Measurements from ENCODE around the gene LRRC63. TPM values are rescaled to one million over a fixed set of nuclear protein-coding genes. Genes with fewer than 3 reads are reported as not detected.

The LRRC63 gene
- total RNA-seq, 1 experiment from 2014 or later: 0.82 TPM

DNA sequence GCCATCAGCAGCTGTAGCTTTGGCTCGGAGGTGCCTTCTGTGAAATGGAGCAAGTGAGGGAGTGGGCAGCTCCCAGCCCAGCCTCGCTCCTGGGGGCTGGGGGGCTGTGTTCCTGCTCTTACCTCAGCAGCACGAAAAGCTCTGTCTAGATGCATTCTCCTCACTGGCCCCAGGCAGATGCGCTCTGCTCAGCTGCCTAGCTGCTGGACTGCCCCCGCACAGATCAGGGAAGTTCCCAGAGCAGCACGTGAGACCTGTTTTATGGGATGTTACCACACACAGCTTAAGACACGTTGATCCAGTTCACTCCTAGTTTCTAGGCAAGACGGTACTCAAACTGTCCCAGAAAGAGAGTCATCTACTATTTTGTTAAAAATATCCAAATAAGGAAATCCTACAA is 43.4 kb upstream of the LRRC63 start:
- no TSS peak for BruUV-seq (replicated peaks)
- POLR2A ChIA-PET (ENCODE audit: low non-redundant PET): no interaction called here
- Histone ChIP-seq H3K27me3 (replicated peaks; ENCODE audit: insufficient read depth, low read depth, low read length, poor library complexity) (no peaks in the 10 kb centered on the region), H3K4me1 (ENCODE audit: insufficient read depth, low read length, poor library complexity, severe bottlenecking) (peaks cover 28% of the 10 kb centered on the region), H3K4me3 (ENCODE audit: low read depth, low read length, poor library complexity, severe bottlenecking) (no peak overlapping the region), H3K27ac (ENCODE audit: low read depth, low read length, poor library complexity, severe bottlenecking) (no peak overlapping the region), H3K9me3 (ENCODE audit: low read depth, low read length, poor library complexity, severe bottlenecking) (no peaks in the 10 kb centered on the region), H3K36me3 (ENCODE audit: insufficient read depth, low read length, poor library complexity, severe bottlenecking) (no peaks in the 10 kb centered on the region)
- intact Hi-C loops (cut with micrococcal nuclease; ENCODE audit: unreplicated experiment): loop anchor here (5.0 to 10.0 kb wide), 4 partner anchors 119 to 794 kb away; no protein-coding TSS in a partner anchor
- TF ChIP-seq, protein P1, sequence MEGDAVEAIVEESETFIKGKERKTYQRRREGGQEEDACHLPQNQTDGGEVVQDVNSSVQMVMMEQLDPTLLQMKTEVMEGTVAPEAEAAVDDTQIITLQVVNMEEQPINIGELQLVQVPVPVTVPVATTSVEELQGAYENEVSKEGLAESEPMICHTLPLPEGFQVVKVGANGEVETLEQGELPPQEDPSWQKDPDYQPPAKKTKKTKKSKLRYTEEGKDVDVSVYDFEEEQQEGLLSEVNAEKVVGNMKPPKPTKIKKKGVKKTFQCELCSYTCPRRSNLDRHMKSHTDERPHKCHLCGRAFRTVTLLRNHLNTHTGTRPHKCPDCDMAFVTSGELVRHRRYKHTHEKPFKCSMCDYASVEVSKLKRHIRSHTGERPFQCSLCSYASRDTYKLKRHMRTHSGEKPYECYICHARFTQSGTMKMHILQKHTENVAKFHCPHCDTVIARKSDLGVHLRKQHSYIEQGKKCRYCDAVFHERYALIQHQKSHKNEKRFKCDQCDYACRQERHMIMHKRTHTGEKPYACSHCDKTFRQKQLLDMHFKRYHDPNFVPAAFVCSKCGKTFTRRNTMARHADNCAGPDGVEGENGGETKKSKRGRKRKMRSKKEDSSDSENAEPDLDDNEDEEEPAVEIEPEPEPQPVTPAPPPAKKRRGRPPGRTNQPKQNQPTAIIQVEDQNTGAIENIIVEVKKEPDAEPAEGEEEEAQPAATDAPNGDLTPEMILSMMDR (conservative IDR thresholded peaks at IDR 0.05; ENCODE audit: low read depth, low read length): no peak
- no peak for TF ChIP-seq EZH2 (IDR thresholded peaks at IDR 0.05; ENCODE audit: borderline replicate concordance, low read depth, low read length, poor library complexity, severe bottlenecking)
- DNase-seq (ENCODE audit: low spot score): no peak
- CTCF ChIA-PET: no interaction called here

DNA sequence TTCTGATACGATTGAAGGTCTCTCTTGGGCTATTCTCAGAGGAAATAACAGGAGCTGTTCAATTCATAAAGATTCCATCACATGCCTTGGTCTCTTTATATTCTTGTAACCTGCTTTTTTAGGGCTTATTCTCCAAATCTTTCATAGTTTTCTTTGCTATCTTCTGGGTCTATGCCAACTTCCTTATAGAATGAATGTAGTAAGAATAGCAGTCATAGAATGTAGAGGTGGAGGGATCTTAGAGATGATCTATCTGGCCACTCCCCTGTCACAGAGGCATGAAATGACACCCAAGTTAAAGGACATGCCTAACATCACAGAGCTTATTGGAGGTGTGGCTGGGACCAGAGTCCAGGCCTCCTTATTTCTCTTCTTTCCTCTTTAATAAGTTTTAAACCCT is 42.9 kb upstream of the LRRC63 start:
- Histone ChIP-seq H3K4me3 (ENCODE audit: low read depth, low read length, poor library complexity, severe bottlenecking) (no peak overlapping the region), H3K4me1 (ENCODE audit: insufficient read depth, low read length, poor library complexity, severe bottlenecking) (peaks cover 28% of the 10 kb centered on the region), H3K27ac (ENCODE audit: low read depth, low read length, poor library complexity, severe bottlenecking) (no peak overlapping the region), H3K27me3 (replicated peaks; ENCODE audit: insufficient read depth, low read depth, low read length, poor library complexity) (no peaks in the 10 kb centered on the region), H3K36me3 (ENCODE audit: insufficient read depth, low read length, poor library complexity, severe bottlenecking) (no peaks in the 10 kb centered on the region), H3K9me3 (ENCODE audit: low read depth, low read length, poor library complexity, severe bottlenecking) (no peaks in the 10 kb centered on the region)
- intact Hi-C loops (cut with micrococcal nuclease; ENCODE audit: unreplicated experiment): loop anchor here (5.0 to 10.0 kb wide), 4 partner anchors 119 to 794 kb away; no protein-coding TSS in a partner anchor
- no peak for TF ChIP-seq EZH2 (IDR thresholded peaks at IDR 0.05; ENCODE audit: borderline replicate concordance, low read depth, low read length, poor library complexity, severe bottlenecking)
- TF ChIP-seq, protein P1 (conservative IDR thresholded peaks at IDR 0.05; ENCODE audit: low read depth, low read length): no peak
- DNase-seq (ENCODE audit: low spot score): no peak
- no TSS peak for BruUV-seq (replicated peaks)
- POLR2A ChIA-PET (ENCODE audit: low non-redundant PET): no interaction called here
- CTCF ChIA-PET: no interaction called here

DNA sequence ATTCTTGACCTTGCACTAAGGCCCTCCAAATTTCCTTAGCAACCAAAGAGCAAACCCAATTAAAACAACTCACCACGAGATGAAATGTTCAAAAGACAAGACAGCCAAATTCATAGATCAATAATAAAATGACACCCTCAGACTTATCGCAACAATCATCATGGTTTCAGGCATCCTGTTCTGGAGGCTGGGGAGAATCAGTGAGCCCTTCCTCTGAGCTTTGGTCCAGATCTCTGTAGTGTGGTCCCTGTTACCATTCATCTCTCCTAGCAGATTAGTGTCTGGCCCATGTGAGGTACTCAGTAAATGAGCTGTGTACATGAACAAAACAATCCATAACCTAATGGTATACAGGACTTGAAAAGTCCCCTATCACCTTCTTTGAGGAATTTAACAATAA is 42.0 kb upstream of the LRRC63 start:
- Histone ChIP-seq H3K27me3 (replicated peaks; ENCODE audit: insufficient read depth, low read depth, low read length, poor library complexity) (no peaks in the 10 kb centered on the region), H3K4me1 (ENCODE audit: insufficient read depth, low read length, poor library complexity, severe bottlenecking) (peaks cover 24% of the 10 kb centered on the region), H3K27ac (ENCODE audit: low read depth, low read length, poor library complexity, severe bottlenecking) (no peak overlapping the region), H3K4me3 (ENCODE audit: low read depth, low read length, poor library complexity, severe bottlenecking) (no peak overlapping the region), H3K36me3 (ENCODE audit: insufficient read depth, low read length, poor library complexity, severe bottlenecking) (no peaks in the 10 kb centered on the region), H3K9me3 (ENCODE audit: low read depth, low read length, poor library complexity, severe bottlenecking) (no peaks in the 10 kb centered on the region)
- ChIA-PET CTCF (no interaction called here), POLR2A (ENCODE audit: low non-redundant PET) (no interaction called here)
- TF ChIP-seq, protein P1 (conservative IDR thresholded peaks at IDR 0.05; ENCODE audit: low read depth, low read length): no peak
- no peak for TF ChIP-seq EZH2 (IDR thresholded peaks at IDR 0.05; ENCODE audit: borderline replicate concordance, low read depth, low read length, poor library complexity, severe bottlenecking)
- intact Hi-C loops (cut with micrococcal nuclease; ENCODE audit: unreplicated experiment): loop anchor here (5.0 to 10.0 kb wide), 4 partner anchors 118 to 795 kb away; no protein-coding TSS in a partner anchor
- DNase-seq (ENCODE audit: low spot score): no peak
- no TSS peak for BruUV-seq (replicated peaks)

Data from A673 (cell line).